ENCODE results near the gene CBX2. TPM values are rescaled to one million over a fixed set of nuclear protein-coding genes. Genes with fewer than 3 reads are reported as not detected.

CBX2 gene
- polyA plus RNA-seq, 1 of the 3 experiments (the other 2 are of a cell fraction): 22.4 TPM

DNA sequence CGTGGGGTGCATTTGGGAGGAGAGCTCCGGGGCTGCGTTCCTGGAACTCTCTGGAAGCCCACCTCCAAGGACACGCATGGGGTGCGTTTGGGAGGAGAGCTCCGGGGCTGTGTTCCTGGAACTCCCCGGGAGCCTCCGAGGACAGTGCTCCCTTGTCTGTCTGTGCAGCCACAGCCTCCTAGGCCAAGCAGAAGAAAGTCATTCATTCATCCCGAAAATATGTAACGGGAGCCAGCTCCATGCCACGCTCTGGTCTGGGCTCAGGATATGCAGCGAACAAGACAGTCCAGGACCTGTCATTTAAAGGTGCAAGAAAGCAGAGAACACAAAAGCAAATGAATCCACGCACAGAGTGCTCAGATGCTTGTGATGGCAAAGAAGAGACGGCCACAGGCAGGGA, 39.3 kb upstream of the CBX2 start:
- DNase-seq: no peak
- Histone ChIP-seq H3K9me3 (no peaks in the 10 kb centered on the region), H3K9ac (no peak overlapping the region), H3K27me3 (ENCODE audit: insufficient read depth) (peaks cover 41% of the 10 kb centered on the region), H3K4me2 (no peak overlapping the region), H3K9me2 (no peaks in the 10 kb centered on the region), H3K27ac (ENCODE audit: low read depth in 2 of 2, low read length in 1 of 2) (no peak overlapping the region), H3K4me3 (ENCODE audit: low read depth in 2 of 2, low read length in 1 of 2) (no peak overlapping the region), H3K4me1 (ENCODE audit: control insufficient read depth in 1 of 2, insufficient read depth in 2 of 2, low read depth in 1 of 2, low read length in 1 of 2) (peaks cover 0 to 12% of the 10 kb centered on the region in 2 experiments; a peak in 1 of 4 replicates), H3K79me2 (ENCODE audit: insufficient read depth) (no peaks in the 10 kb centered on the region), H2AFZ (ENCODE audit: low read depth) (no peak overlapping the region), H3F3A (replicated peaks; ENCODE audit: insufficient read depth) (no peaks in the 10 kb centered on the region), H3K36me3 (replicated peaks in 1 of 2; ENCODE audit: control insufficient read depth in 1 of 2, insufficient read depth in 2 of 2, low read length in 1 of 2) (no peaks in the 10 kb centered on the region), H4K20me1 (ENCODE audit: insufficient read depth) (no peaks in the 10 kb centered on the region)
- CTCF ChIA-PET: interaction anchor here (0.8 to 10.7 kb wide), 9 partner anchors 8 to 270 kb away, joined by 3 to 216 read pairs (median 6); partner anchors contain the start of gene CBX4
- POLR2A ChIA-PET: no interaction called here
- no peak for TF ChIP-seq SMC3 (IDR thresholded peaks at IDR 0.05; ENCODE audit: low read depth, low read length)
- no peak for TF ChIP-seq RAD21 (IDR thresholded peaks at IDR 0.05; ENCODE audit: low read length)
- TF ChIP-seq, protein P1, sequence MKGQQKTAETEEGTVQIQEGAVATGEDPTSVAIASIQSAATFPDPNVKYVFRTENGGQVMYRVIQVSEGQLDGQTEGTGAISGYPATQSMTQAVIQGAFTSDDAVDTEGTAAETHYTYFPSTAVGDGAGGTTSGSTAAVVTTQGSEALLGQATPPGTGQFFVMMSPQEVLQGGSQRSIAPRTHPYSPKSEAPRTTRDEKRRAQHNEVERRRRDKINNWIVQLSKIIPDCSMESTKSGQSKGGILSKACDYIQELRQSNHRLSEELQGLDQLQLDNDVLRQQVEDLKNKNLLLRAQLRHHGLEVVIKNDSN (IDR thresholded peaks at IDR 0.05; ENCODE audit: borderline replicate concordance, low read depth): no peak
- TF ChIP-seq NRF1 (IDR thresholded peaks at IDR 0.05; ENCODE audit: low read depth, low read length): no peak
- no peak for TF ChIP-seq ELF1 (IDR thresholded peaks at IDR 0.05)
- TF ChIP-seq TCF12 (IDR thresholded peaks at IDR 0.05): no peak
- TF ChIP-seq, protein P2, sequence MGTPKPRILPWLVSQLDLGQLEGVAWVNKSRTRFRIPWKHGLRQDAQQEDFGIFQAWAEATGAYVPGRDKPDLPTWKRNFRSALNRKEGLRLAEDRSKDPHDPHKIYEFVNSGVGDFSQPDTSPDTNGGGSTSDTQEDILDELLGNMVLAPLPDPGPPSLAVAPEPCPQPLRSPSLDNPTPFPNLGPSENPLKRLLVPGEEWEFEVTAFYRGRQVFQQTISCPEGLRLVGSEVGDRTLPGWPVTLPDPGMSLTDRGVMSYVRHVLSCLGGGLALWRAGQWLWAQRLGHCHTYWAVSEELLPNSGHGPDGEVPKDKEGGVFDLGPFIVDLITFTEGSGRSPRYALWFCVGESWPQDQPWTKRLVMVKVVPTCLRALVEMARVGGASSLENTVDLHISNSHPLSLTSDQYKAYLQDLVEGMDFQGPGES (IDR thresholded peaks at IDR 0.05; ENCODE audit: low read depth, low read length): no peak
- TF ChIP-seq NFIC (IDR thresholded peaks at IDR 0.05; ENCODE audit: borderline replicate concordance): no peak
- TF ChIP-seq MAX (IDR thresholded peaks at IDR 0.05; ENCODE audit: low read depth): no peak
- TF ChIP-seq, protein P3, sequence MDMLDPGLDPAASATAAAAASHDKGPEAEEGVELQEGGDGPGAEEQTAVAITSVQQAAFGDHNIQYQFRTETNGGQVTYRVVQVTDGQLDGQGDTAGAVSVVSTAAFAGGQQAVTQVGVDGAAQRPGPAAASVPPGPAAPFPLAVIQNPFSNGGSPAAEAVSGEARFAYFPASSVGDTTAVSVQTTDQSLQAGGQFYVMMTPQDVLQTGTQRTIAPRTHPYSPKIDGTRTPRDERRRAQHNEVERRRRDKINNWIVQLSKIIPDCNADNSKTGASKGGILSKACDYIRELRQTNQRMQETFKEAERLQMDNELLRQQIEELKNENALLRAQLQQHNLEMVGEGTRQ (IDR thresholded peaks at IDR 0.05; ENCODE audit: borderline replicate concordance, low read depth, low read length): no peak
- TF ChIP-seq EP300 (IDR thresholded peaks at IDR 0.05; ENCODE audit: borderline replicate concordance in 1 of 2, low read depth in 1 of 2, low read length in 1 of 2): no peak
- TF ChIP-seq TAF1 (IDR thresholded peaks at IDR 0.05; ENCODE audit: borderline replicate concordance, low read depth, low read length): no peak
- TF ChIP-seq, protein P4, sequence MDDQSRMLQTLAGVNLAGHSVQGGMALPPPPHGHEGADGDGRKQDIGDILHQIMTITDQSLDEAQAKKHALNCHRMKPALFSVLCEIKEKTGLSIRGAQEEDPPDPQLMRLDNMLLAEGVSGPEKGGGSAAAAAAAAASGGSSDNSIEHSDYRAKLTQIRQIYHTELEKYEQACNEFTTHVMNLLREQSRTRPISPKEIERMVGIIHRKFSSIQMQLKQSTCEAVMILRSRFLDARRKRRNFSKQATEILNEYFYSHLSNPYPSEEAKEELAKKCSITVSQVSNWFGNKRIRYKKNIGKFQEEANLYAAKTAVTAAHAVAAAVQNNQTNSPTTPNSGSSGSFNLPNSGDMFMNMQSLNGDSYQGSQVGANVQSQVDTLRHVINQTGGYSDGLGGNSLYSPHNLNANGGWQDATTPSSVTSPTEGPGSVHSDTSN (IDR thresholded peaks at IDR 0.05): no peak
- TF ChIP-seq GATA2 (CRISPR knock-in tag; IDR thresholded peaks at IDR 0.05): no peak
- no peak for TF ChIP-seq RXRA (IDR thresholded peaks at IDR 0.05; ENCODE audit: borderline replicate concordance, low read depth)
- no peak for TF ChIP-seq CHD2 (IDR thresholded peaks at IDR 0.05; ENCODE audit: low read length, partially characterized antibody)
- TF ChIP-seq, protein P5, sequence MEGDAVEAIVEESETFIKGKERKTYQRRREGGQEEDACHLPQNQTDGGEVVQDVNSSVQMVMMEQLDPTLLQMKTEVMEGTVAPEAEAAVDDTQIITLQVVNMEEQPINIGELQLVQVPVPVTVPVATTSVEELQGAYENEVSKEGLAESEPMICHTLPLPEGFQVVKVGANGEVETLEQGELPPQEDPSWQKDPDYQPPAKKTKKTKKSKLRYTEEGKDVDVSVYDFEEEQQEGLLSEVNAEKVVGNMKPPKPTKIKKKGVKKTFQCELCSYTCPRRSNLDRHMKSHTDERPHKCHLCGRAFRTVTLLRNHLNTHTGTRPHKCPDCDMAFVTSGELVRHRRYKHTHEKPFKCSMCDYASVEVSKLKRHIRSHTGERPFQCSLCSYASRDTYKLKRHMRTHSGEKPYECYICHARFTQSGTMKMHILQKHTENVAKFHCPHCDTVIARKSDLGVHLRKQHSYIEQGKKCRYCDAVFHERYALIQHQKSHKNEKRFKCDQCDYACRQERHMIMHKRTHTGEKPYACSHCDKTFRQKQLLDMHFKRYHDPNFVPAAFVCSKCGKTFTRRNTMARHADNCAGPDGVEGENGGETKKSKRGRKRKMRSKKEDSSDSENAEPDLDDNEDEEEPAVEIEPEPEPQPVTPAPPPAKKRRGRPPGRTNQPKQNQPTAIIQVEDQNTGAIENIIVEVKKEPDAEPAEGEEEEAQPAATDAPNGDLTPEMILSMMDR (IDR thresholded peaks at IDR 0.05): no peak
- no peak for TF ChIP-seq MXI1 (IDR thresholded peaks at IDR 0.05; ENCODE audit: low read depth, low read length)
- no peak for TF ChIP-seq EZH2phosphoT487 (IDR thresholded peaks at IDR 0.05; ENCODE audit: borderline replicate concordance, low read depth)
- 77% methylated on average over 14 of the region's 14 CpGs for WGBS (ENCODE audit: low lambda C conversion rate)

Measured in SK-N-SH (cell line).